ENCODE measurements around the gene SLF2.

GRCh38 chr10:100913470-100913865 lies 705 bp downstream of the SLF2 start:
- TF ChIP-seq HHEX (CRISPR knock-in tag; IDR thresholded peaks at IDR 0.05) = no peak
- no peak for TF ChIP-seq KDM4B (CRISPR knock-in tag; IDR thresholded peaks at IDR 0.05)

Data from HepG2 (cell line).